ENCODE results near the gene ALPK3.

DNA sequence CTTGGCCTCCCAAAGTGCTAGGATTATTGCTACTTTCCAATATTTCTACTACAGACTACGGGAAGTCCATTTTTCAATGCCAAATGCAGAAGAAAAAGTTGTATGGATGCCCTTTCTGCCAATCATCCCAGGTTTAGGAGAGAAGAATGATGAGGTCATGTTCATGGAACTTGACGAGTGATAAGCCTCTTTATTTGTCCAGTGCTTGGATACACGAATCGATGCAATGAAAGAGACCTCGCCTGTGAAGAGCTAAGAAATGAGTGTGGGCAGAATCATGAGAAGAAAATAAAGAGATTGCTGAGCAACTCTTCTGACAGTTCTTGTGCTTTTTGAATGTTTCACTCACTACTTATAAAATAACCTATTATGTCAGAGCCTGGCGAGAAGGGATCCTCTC lies 66.3 kb downstream of the ALPK3 start:
- TF ChIP-seq, protein P1, sequence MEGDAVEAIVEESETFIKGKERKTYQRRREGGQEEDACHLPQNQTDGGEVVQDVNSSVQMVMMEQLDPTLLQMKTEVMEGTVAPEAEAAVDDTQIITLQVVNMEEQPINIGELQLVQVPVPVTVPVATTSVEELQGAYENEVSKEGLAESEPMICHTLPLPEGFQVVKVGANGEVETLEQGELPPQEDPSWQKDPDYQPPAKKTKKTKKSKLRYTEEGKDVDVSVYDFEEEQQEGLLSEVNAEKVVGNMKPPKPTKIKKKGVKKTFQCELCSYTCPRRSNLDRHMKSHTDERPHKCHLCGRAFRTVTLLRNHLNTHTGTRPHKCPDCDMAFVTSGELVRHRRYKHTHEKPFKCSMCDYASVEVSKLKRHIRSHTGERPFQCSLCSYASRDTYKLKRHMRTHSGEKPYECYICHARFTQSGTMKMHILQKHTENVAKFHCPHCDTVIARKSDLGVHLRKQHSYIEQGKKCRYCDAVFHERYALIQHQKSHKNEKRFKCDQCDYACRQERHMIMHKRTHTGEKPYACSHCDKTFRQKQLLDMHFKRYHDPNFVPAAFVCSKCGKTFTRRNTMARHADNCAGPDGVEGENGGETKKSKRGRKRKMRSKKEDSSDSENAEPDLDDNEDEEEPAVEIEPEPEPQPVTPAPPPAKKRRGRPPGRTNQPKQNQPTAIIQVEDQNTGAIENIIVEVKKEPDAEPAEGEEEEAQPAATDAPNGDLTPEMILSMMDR (IDR thresholded peaks at IDR 0.05), result no peak
- TF ChIP-seq POLR2A (IDR thresholded peaks at IDR 0.05) (no peak), EP300 (IDR thresholded peaks at IDR 0.05) (no peak), POLR2AphosphoS5 (IDR thresholded peaks at IDR 0.05) (no peak)

Measured in suprapubic skin (tissue), 4 donors.